AG09309 (cell line): ENCODE results near the gene MFNG.
A peak's percentile ranks its signal among the peaks of the same experiment; 100 is the strongest.

Experiments used
- DNase-seq: peaks from one replicate; pipeline ENCODE4 v3.0.0-alpha.2; 2010; ENCODE audit warnings: low read depth
- H3K4me3 ChIP-seq: 2 replicates; pipeline ENCODE4 v1.5.1; 2011; ENCODE audit warnings: mild to moderate bottlenecking, low read depth, low read length, moderate library complexity; ENCODE audit not compliant: control insufficient read depth
- CTCF ChIP-seq: IDR thresholded peaks from 2 replicates; pipeline ENCODE4 v1.5.1; 2011; ENCODE audit warnings: mild to moderate bottlenecking, low read depth, low read length, inconsistent platforms; ENCODE audit not compliant: insufficient read depth, control insufficient read depth; ENCODE audit errors: missing control alignments

The MFNG gene

GRCh38 chr22:37457093-37457893, 28.9 kb downstream of the MFNG start:
- no peak for DNase-seq
- peak; percentile 98 for TF ChIP-seq CTCF
- H3K4me3 ChIP-seq = no peak overlapping the region

DNA sequence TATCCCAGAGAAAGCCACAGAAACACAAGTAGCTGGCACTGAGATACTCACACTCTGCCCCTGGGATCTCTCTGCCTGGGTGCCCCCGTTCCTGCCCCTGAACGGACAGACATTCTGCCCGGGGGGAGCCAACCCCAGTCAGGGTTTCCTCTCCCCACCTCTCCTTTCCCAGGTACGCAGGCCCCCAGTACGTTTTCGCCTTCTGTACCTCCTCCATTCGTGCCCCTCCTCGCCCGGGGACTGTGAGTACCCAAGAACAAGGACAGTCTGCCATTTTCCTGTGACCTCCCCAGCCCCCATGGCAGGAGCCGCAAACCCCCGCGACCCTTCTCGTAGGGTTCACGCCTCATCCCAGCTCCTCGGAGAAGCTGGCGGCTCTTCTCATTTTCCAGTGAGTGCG, 29.8 kb downstream of the MFNG start:
- no peak for TF ChIP-seq CTCF
- no peak overlapping the region for H3K4me3 ChIP-seq

GRCh38 chr22:37455896-37456295, 30.3 kb downstream of the MFNG start:
- no peak for DNase-seq
- TF ChIP-seq CTCF = no peak

More for the DNA sequence above, 29.8 kb downstream of the MFNG start:
- no peak for DNase-seq

GRCh38 chr22:37454857-37455686, 31.1 kb downstream of the MFNG start:
- H3K4me3 ChIP-seq = no peak overlapping the region
- DNase-seq = peak; percentile 43
- TF ChIP-seq CTCF = no peak

More at GRCh38 chr22:37455896-37456295, 30.3 kb downstream of the MFNG start:
- H3K4me3 ChIP-seq = no peak overlapping the region

DNA sequence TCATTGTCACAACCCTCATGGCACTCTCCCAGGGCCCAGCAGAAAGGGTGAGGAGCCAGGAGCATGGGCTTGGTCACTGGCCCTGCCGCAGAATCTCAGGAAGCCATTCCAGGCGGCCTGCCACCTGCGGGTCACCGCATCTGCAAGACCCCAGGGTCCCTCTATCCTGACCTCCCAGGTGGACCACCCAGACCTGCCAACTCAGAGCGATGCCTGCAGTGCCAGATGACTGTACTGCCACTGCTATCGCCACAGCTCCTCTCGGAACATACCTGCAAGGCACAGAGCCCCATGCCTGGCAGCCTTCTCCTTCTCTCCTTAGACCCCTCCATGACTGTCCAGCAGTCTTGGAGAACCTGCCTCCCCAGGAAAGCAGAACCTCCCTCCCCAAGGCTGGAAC, 32.5 kb downstream of the MFNG start:
- H3K4me3 ChIP-seq = no peak overlapping the region
- no peak for TF ChIP-seq CTCF
- DNase-seq = no peak

DNA sequence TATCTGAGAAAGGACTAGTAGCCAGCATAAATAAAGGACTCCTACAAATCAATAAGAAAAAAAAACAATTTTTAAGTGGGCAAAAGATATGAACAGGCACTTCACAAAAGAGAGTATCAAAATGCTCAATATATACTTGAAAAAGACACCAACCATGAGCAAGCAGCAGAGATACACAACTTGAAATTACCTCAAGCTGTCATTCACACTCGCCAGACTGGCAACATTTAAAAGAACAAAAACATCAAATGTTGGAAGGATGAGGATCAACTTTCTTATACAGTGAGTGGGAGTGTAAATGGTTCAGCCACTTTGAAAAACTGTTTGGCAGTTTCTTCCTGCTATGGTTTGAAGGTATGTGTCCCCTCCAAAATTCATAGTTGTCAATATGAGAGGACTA, 35.0 kb downstream of the MFNG start:
- TF ChIP-seq CTCF = no peak
- no peak for DNase-seq
- no peak overlapping the region for H3K4me3 ChIP-seq
